Glomerular visceral epithelial cell (primary cell): ENCODE measurements around the gene STUM.
"Not testable (repeated sequence)": the region's sequence is repeated elsewhere in the genome, so short reads cannot be mapped to it uniquely, and the experiment has no call there.

Experiments used
- DNase-seq: peaks from one replicate; pipeline ENCODE4 v3.0.0-alpha.2; 2016; ENCODE audit errors: extremely low spot score

The STUM gene

DNA sequence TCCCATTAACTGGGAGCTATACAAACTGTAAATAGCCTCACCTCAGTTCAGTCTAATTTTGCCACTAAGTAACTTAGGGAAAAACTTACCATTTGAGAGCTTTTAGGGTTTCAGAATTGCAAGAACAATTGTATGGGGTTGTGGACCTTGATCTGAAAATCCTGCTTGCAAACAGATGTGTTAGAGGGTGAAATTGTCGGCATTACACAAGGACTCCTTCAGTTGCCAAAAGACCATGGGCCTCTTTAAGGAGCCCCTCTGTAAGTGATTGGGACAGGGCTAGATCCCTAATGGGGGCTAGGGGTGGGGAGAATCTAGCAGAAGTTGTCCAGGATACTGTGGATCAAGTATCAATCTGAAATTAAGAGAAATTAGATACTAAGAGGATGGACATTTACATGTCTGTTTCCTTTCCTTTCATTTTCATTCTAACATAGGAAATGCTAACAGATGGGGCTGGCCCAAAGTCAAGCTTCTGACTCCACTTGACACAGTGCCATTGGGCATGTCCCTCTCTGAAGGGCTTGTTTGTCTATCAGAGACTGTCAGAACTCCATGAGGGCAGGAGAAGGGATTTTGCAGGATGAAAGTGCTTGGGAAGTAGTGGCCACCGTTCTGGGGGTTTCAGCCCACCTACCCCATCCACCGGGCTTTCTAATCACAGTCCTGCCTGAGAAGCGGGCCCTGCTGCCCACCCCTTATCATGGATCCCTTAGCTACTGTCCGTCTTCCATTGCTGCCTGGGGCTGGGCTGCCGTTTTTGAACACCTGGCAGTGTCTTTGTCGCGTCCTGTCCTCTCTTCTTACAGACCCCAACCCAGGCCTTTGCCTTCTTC lies 54.7 kb downstream of the STUM start:
- DNase-seq, result no peak

GRCh38 chr1:226603858-226604559 lies 55.4 kb downstream of the STUM start:
- no peak for DNase-seq

DNA sequence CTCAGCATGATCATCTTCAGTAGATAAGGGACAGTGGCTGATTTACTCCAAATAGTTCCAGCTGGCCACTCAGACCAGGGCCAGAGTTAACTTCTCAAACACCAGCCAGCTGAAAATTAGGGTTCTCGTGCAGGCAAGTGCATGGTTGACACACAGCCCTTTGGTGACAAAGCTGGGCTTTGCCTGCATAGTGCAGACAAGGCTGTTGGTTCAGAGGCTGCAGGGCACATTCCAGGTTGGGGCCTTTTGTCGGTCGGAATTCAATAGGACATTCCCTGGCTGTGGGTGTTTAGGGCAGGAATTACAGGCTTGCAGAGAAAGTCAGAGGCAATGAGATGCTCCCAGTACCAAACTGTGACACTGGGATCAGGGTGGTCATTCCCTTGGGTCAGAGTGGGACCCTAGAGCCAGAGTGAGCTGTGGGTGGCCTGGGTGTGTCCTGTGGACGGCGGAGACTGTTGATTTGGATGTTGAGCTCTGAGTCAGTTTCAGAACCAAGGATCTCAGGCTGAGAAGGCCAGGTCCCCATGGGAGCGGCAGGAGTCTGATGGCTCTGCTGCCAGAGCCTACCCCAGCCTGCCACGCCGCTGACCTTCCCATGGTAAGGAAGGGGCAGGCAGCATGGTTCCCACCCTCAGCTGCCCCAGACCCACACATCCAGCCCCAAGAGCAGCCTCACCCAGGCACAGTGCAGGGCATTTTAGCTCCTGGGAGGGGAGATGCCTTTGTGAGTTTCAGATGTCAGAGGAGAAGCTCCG lies 56.2 kb downstream of the STUM start:
- DNase-seq, result no peak

GRCh38 chr1:226605318-226605950 lies 56.9 kb downstream of the STUM start:
- DNase-seq, result no peak

DNA sequence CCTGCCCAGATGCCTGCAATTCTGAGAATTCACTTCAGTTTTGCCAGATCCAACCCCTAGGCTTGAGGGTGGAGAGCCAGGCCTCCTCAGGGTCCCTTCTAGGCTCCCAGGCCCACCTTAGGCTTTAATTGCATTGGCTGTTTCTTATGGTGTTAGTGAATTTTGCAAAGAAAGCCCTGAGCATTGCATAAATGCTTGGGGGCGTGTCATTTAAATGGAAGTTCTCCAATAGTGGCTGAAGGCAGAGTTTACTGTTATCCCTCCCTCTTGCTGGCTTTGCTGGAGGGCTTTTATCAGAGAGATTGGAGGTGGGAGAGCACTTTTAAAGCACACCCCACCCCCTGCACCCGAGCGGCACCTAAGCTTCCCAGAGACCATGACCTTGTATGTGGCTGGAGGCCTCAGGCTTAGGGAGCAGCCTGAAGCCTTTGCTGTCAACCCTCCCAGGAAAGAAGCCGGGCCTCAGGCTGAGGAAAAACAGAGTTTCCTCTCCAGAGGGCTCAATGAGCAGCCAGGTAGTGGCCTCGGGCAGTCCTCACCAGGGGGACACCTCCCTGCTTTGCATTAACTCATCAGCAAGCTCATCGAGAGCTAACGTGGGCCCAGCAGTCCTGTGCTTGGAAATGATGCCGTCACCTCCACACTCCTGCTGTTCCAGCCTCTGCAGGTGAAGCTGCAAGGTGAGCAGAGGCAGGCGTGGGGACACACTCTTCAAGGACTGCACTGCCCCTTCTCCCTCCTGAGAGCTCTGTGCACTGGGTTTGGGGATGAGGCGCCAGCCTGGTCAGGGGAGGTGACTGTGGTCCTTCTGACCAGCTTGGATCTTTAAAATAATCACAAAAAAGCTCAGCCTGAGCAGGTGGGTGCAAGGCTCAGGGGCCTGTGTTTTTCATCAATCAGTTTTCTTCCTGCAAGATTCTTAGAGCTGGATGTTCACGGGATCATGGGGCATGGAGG lies 58.0 kb downstream of the STUM start:
- DNase-seq, result no peak

DNA sequence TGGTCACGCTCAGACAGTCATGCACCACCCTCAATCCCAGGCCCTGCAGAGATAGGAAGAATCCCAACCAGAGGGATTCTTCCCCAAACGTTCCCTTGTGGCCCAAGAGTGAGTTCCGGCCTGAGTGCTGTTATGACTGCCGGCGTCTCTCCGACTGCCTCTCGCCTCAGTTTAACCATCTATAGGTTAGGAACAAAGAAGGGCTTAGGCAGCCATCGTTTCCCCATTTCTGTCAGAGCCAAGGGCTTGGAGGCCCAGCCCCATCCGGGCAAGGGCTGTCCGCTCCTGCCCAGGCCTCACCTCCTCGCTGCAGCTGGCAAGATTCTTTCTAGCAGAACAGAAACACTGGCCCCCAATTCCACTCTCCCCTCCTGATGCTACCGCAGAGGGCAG lies 58.7 kb downstream of the STUM start:
- no peak for DNase-seq

DNA sequence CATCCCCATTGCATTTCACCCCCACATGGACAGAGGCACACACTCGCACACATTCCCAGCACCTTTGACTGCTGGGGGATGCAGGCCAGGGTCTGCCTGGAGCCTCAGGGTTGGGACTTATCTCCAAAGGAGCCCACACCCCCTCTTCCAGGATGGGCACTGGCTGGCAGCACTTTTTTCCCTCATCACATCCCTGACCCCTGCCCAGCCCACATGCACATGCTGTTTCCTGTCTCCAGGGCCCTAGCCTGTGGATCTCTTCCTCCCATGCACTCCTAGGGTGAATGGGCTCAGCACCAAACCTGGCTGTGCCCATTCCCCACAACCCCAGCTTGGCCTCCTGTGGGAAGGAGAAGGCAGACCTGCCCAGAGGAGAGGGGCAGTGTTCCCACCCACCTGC lies 59.3 kb downstream of the STUM start:
- DNase-seq, result no peak

DNA sequence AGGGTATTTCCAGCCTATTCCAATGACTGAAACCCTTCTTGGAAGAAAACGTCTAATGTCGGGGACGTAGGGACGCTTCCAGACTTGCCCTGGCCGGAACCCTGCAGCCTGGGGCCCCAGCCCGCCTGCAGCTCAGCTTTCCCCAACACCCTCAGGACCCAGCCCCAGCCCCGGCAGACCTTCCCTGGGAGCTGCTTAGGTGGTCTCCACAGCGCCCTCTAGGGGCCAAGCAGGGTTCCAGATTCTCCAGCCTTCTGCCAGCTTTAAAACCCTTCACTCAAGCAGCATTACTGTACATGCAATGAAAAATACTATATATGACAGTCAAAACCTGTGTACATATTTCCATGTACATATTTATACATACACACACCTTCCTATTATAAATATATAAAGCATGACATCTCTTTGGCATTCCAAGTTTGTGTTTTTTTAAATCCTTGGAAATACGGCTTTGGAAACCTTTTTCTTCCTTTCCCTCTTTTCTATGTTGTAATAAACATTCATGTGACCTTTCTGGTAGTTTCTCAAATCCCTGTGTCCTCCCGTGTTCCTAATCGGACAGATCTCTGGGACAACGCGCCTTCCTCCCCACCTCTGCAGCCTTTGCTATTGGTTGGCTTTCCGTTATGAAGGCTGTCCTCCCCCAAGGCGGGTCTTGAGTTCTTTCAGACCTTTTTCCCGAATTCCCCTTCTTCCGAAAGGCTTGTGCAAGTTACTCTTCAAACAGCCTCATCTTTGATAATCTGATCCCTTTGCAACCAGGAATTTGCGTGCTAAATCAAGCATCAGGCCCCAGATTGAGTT lies 60.3 kb downstream of the STUM start:
- DNase-seq, result peak; percentile 46

- DNase-seq, result no peak
These were observed 61.4 kb downstream of the STUM start for GRCh38 chr1:226609836-226610455.

GRCh38 chr1:226610671-226611070 lies 62.1 kb downstream of the STUM start:
- DNase-seq, result no peak

GRCh38 chr1:226611301-226611700 lies 62.7 kb downstream of the STUM start:
- no peak for DNase-seq

- DNase-seq, result not testable (repeated sequence)
These were observed 63.4 kb downstream of the STUM start for GRCh38 chr1:226611980-226612379.

- no peak for DNase-seq
These were observed 67.3 kb downstream of the STUM start for GRCh38 chr1:226615876-226616275.

GRCh38 chr1:226616636-226617035 lies 68.1 kb downstream of the STUM start:
- DNase-seq, result no peak

- no peak for DNase-seq
These were observed 68.5 kb downstream of the STUM start for GRCh38 chr1:226617109-226617508.

DNA sequence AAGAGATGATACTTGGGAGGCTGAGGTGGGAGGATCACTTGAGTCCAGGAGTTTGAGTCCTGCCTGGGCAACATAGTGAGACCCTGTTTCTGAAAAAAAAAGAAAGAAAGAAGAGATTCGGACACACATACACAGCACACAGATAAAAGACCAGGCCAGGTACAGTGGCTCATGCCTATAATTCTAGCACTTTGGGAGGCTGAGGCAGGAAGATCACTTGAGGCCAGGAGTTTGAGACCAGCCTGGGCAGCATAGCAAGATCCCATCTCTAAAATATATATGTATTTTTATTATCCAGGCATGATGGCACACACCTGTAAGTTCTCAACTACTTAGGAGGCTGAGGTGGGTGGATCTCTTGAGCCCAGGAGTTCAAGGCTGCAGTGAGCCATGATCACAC lies 69.2 kb downstream of the STUM start:
- not testable (repeated sequence) for DNase-seq

GRCh38 chr1:226618380-226618779 lies 69.8 kb downstream of the STUM start:
- DNase-seq, result no peak

GRCh38 chr1:226619031-226619430 lies 70.5 kb downstream of the STUM start:
- no peak for DNase-seq

DNA sequence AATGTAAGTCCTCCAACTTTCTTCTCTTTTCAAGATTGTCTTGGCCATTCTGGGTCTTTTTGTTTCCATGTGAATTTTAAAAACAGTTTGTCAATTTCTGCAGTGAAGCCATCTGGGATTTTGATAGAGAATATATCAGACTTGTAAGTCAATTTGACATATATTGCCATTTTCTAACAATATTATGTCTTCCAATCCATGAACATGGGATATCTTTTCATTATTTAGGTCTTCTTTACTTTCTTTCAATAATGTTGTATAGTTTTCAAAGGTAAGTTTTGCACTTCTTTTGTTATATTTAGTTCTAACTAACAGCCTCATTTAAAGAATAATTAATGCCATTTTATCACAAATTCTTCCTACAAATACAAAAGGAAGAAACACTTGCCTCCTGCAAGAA lies 73.4 kb downstream of the STUM start:
- no peak for DNase-seq

GRCh38 chr1:226624526-226624925 lies 76.0 kb downstream of the STUM start:
- DNase-seq, result no peak
